GM12801 (cell line): ENCODE data around the gene GTF2F1.

ENCODE experiments used
- CTCF ChIP-seq: IDR thresholded peaks from one replicate; pipeline ENCODE4 v1.5.1; 2011; ENCODE audit warnings: control low read depth; ENCODE audit not compliant: insufficient read length; ENCODE audit errors: extremely low read depth

The GTF2F1 gene

GRCh38 chr19:6374711-6375410 is 18.1 kb downstream of the GTF2F1 start:
- TF ChIP-seq CTCF = no peak

DNA sequence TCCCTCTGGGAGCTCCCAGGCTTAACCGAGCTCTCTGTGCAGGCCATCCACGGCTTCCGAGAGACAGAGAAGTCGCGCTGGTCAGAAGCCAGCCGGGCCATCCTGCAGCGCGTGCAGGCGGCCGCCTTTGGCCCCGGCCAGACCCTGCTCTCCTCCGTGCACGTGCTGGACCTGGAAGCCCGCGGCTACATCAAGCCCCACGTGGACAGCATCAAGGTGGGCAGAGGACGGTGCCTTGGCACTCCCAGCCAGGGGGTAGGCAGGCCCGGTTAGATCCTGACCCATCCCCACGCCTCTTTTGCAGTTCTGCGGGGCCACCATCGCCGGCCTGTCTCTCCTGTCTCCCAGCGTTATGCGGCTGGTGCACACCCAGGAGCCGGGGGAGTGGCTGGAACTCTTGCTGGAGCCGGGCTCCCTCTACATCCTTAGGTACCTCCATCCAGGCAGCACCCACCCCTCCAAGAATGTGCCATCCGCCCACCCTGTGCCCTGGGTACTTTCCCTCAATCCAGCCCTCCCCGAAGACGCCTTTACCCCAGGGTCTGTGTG is 18.7 kb downstream of the GTF2F1 start:
- no peak for TF ChIP-seq CTCF

GRCh38 chr19:6373813-6374108 is 19.2 kb downstream of the GTF2F1 start:
- TF ChIP-seq CTCF = no peak

GRCh38 chr19:6373096-6373812 is 19.7 kb downstream of the GTF2F1 start:
- no peak for TF ChIP-seq CTCF

DNA sequence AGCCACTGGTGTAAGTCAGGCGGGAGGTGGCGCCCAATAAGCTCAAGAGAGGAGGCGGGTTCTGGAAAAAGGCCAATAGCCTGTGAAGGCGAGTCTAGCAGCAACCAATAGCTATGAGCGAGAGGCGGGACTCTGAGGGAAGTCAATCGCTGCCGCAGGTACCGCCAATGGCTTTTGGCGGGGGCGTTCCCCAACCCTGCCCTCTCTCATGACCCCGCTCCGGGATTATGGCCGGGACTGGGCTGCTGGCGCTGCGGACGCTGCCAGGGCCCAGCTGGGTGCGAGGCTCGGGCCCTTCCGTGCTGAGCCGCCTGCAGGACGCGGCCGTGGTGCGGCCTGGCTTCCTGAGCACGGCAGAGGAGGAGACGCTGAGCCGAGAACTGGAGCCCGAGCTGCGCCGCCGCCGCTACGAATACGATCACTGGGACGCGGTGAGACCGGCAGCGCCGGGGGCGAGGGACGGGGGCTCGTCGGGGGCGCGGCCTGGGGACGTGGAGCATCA is 20.3 kb downstream of the GTF2F1 start, which contains the start of gene ALKBH7:
TSS of gene ALKBH7 (plus strand) at position 201 of the 502 bp plus-strand sequence. CDS start at position 228, 27 bp downstream.
- TF ChIP-seq CTCF = no peak

DNA sequence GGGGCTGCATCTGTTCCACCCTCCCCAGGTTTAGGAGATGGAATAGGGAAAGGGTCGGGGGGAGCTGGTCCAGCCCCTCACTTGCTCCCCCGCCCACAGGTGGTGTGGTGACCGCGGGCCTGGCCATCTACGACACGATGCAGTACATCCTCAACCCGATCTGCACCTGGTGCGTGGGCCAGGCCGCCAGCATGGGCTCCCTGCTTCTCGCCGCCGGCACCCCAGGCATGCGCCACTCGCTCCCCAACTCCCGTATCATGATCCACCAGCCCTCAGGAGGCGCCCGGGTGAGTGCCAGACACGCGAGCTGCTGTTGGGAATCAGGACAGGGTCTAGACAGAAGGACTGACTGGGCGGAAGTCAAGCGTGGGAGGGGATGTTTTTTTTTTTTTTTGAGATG is 28.6 kb downstream of the GTF2F1 start:
- TF ChIP-seq CTCF = no peak

GRCh38 chr19:6362351-6362801 is 30.6 kb downstream of the GTF2F1 start:
- no peak for TF ChIP-seq CTCF
